ENCODE data around the gene ROR1. TPM values are rescaled to one million over a fixed set of nuclear protein-coding genes. Genes with fewer than 3 reads are reported as not detected.

The ROR1 gene
- total RNA-seq, 4 donors from 2014 or later = 5.1 to 7.3 (median 6.5) TPM

DNA sequence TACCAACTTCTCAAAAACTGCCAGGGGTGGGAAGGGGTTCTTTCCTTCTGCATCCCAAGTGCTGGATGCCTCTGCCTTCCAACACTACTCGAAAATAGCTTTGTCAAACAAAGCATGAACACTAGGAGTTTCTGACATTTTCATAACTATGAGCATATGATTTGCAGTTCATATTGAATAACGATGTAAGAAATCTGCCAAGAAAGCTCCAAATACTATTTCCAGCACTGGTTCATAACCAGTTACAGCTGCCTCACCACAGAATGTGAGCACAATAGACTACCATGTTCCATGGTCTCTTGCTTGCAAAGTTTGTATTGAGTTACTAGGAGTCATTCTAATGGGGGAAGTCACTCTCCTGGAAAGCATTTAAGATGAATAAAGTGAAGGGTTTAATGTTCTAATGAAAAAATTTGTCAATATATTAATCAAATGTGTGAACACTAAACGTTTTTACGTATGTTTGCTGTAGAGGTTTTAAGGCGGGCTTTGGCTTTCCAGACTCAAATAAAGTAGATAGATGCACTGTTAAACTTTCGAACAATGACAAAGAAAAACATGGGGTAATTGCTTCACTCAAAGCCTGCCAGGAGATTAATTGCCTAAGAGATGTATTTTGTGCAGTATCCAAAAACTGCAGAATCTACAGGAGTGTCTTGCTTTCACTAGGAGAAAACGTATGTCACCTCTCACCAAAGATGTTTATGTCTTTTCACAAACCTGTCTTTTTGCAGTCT is 351.1 kb downstream of the ROR1 start:
- H3K36me3 ChIP-seq = no peaks in the 10 kb centered on the region
- H3K4me1 ChIP-seq = peaks cover 0 to 9% (median 0%) of the 10 kb centered on the region in 4 donors
- H3K9me3 ChIP-seq = no peaks in the 10 kb centered on the region
- no peak for TF ChIP-seq POLR2A (IDR thresholded peaks at IDR 0.05; ENCODE audit: low read depth)
- TF ChIP-seq, protein P1, sequence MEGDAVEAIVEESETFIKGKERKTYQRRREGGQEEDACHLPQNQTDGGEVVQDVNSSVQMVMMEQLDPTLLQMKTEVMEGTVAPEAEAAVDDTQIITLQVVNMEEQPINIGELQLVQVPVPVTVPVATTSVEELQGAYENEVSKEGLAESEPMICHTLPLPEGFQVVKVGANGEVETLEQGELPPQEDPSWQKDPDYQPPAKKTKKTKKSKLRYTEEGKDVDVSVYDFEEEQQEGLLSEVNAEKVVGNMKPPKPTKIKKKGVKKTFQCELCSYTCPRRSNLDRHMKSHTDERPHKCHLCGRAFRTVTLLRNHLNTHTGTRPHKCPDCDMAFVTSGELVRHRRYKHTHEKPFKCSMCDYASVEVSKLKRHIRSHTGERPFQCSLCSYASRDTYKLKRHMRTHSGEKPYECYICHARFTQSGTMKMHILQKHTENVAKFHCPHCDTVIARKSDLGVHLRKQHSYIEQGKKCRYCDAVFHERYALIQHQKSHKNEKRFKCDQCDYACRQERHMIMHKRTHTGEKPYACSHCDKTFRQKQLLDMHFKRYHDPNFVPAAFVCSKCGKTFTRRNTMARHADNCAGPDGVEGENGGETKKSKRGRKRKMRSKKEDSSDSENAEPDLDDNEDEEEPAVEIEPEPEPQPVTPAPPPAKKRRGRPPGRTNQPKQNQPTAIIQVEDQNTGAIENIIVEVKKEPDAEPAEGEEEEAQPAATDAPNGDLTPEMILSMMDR (IDR thresholded peaks at IDR 0.05) = no peak
- TF ChIP-seq EP300 (IDR thresholded peaks at IDR 0.05) = no peak
- TF ChIP-seq POLR2AphosphoS5 (IDR thresholded peaks at IDR 0.05) = no peak
- no peak overlapping the region for H3K4me3 ChIP-seq
- intact Hi-C loops (cut with DNase I) = no loop called here
- DNase-seq (ENCODE audit: extremely low spot score) = no peak
- WGBS = 64% methylated on average over 7 of the region's 7 CpGs
- H3K27ac ChIP-seq (replicated peaks in 1 of 4) = no peak overlapping the region
- H3K27me3 ChIP-seq = no peaks in the 10 kb centered on the region

DNA sequence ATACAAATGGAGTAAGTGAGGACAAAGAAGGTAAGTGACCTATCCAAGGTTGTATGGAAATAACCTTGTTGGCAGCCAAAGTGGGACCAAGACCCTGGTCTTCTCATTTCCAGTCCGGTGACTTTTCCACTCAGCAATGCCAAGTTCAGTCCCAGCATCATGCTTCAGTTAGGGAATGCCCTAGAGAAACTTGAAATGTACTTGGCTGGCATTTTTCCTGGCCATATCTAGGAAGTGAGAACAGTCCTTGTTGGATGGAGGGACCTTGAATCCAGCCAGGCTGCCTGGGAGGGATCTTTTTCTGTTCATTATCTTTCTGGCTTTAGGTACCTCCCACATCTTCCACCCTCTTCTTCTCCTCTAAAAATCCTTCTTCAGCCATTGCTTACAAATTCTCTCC is 352.8 kb downstream of the ROR1 start:
- TF ChIP-seq EP300 (IDR thresholded peaks at IDR 0.05) (no peak), POLR2AphosphoS5 (IDR thresholded peaks at IDR 0.05) (no peak), POLR2A (IDR thresholded peaks at IDR 0.05; ENCODE audit: low read depth) (no peak)
- TF ChIP-seq, protein P1 (IDR thresholded peaks at IDR 0.05) = no peak
- Histone ChIP-seq H3K4me1 (peaks cover 0 to 9% (median 0%) of the 10 kb centered on the region in 4 donors), H3K27me3 (no peaks in the 10 kb centered on the region), H3K27ac (replicated peaks in 1 of 4) (no peak overlapping the region), H3K36me3 (no peaks in the 10 kb centered on the region), H3K9me3 (no peaks in the 10 kb centered on the region), H3K4me3 (no peak overlapping the region)
- WGBS = 75% methylated on average over 1 of the region's 1 CpG
- no peak for DNase-seq (ENCODE audit: extremely low spot score)
- intact Hi-C loops (cut with DNase I) = no loop called here

DNA sequence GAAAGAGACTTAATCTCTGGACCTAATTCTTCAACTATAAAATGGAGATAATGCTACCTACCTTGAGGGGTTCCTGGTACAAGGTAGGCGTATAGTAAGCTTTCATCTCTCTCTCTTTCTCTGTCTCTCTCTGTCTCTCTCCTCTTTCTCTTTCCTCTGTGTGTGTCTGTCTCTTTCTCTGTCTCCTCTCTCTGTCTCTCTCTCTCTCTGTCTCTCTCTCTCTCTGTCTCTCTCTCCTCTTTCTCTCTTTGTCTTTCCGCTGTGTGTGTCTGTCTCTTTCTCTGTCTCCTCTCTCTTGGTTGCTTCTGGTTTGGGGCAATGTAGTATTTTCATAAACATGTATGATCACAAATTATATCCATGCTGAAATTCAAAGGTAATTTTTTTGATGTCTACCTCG is 353.5 kb downstream of the ROR1 start:
- no peaks in the 10 kb centered on the region for H3K36me3 ChIP-seq
- H3K27ac ChIP-seq (replicated peaks in 1 of 4) = no peak overlapping the region
- H3K9me3 ChIP-seq = no peaks in the 10 kb centered on the region
- no peak for DNase-seq (ENCODE audit: extremely low spot score)
- WGBS = 65% methylated on average over 3 of the region's 3 CpGs
- TF ChIP-seq EP300 (IDR thresholded peaks at IDR 0.05) = no peak
- TF ChIP-seq POLR2AphosphoS5 (IDR thresholded peaks at IDR 0.05) = no peak
- TF ChIP-seq, protein P1 (IDR thresholded peaks at IDR 0.05) = no peak
- TF ChIP-seq POLR2A (IDR thresholded peaks at IDR 0.05; ENCODE audit: low read depth) = no peak
- peaks cover 0 to 9% (median 0%) of the 10 kb centered on the region in 4 donors for H3K4me1 ChIP-seq
- intact Hi-C loops (cut with DNase I) = no loop called here
- no peaks in the 10 kb centered on the region for H3K27me3 ChIP-seq
- no peak overlapping the region for H3K4me3 ChIP-seq

DNA sequence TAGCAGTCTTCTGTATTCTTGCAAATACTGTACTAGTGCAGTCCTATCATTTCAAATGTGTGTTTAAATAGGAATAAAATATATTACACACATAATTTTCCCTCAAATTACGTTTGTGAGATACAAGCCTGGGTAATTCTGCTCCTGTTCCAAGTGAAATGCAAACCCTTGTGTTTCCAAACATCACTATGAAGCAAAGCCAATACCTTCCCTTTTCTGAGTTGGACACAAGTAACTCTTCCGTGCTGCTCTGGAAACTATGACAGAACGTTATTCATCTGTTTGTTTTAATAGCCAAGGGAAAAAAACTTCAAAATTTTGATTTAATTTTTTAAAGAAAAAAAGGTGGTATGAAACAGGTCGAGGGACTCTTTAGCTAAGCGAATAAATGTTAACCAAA is 355.9 kb downstream of the ROR1 start:
- TF ChIP-seq POLR2A (IDR thresholded peaks at IDR 0.05; ENCODE audit: low read depth) (no peak), POLR2AphosphoS5 (IDR thresholded peaks at IDR 0.05) (no peak), EP300 (IDR thresholded peaks at IDR 0.05) (no peak)
- TF ChIP-seq, protein P1 (IDR thresholded peaks at IDR 0.05) = no peak
- 50% methylated on average over 5 of the region's 5 CpGs for WGBS
- Histone ChIP-seq H3K4me3 (no peak overlapping the region), H3K36me3 (no peaks in the 10 kb centered on the region), H3K27ac (replicated peaks in 1 of 4) (no peak overlapping the region), H3K27me3 (no peaks in the 10 kb centered on the region), H3K9me3 (no peaks in the 10 kb centered on the region), H3K4me1 (peaks cover 0 to 7% (median 0%) of the 10 kb centered on the region in 4 donors)
- no peak for DNase-seq (ENCODE audit: extremely low spot score)
- intact Hi-C loops (cut with DNase I) = no loop called here

DNA sequence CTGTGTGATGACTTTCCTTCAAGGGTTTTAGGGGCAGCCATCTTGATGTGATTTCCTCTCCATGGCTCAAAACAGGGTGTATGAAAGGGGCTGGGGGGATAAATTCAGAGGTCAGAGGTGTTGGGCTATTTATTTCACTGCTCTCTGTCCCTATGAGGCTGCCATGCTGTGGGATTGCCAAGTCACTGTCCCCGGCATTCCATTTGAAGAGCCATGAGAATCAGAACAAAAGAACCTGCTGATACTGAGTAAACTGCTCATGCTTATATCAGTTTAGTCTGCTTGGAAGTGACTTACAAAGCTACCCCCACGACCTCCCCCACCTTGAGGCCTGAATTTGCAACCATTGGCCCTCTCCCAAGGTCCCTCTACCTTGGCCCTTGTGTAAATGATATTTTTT is 357.3 kb downstream of the ROR1 start:
- intact Hi-C loops (cut with DNase I) = no loop called here
- H3K27ac ChIP-seq (replicated peaks in 1 of 4) = no peak overlapping the region

More for the DNA sequence above, 357.3 kb downstream of the ROR1 start:
- TF ChIP-seq POLR2A (IDR thresholded peaks at IDR 0.05; ENCODE audit: low read depth) (no peak), POLR2AphosphoS5 (IDR thresholded peaks at IDR 0.05) (no peak), EP300 (IDR thresholded peaks at IDR 0.05) (no peak)
- TF ChIP-seq, protein P1 (IDR thresholded peaks at IDR 0.05) = no peak
- Histone ChIP-seq H3K9me3 (no peaks in the 10 kb centered on the region), H3K4me1 (no peaks in the 10 kb centered on the region), H3K4me3 (no peak overlapping the region), H3K36me3 (no peaks in the 10 kb centered on the region), H3K27me3 (no peaks in the 10 kb centered on the region)
- WGBS = 87% methylated on average over 2 of the region's 2 CpGs
- no peak for DNase-seq (ENCODE audit: extremely low spot score)
